Measurements from ENCODE around the gene NDE1.
"Not testable (repeated sequence)": the region's sequence is repeated elsewhere in the genome, so short reads cannot be mapped to it uniquely, and the experiment has no call there.

Gene NDE1

DNA sequence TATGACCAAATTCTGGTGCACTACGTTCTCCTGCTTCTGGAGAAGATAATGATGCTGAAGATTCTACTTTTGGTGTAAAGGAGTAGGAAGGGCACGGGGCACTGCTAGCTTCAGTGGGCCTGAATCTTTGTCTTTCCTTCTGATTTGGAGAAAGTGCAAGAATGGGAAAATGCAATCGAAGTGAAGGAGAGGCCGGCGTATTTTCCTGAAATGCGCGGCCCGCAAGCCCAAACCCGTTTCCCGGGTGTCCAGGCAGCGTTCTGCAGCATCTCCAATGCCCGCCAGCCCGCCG, 372 bp upstream of the NDE1 start:
- no peak for DNase-seq (ENCODE audit: low read depth in 1 of 2, low spot score in 1 of 2)

DNA sequence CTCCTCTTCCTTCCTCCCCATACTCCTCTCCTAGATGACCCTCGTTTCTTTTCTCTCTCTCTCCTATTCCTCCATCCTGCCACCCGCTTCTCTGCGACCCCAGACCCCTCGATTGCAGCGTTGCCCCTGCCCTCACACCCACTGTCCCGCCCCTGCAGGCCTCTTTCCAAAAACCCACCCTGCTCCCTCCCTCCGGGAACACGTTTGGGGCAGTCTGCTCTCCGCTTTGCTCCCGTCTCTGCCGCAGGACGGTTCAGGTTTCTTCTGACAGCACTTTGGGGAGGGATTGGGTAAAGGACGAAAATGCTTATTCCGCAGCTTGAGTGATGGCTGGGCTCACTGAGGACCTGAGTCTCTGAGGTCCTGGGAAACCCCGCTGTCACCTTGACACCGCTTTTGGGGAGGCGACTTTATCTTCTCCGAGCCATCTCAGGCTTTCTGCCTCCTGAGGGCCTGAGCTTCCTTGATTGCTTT, 690 bp downstream of the NDE1 start:
- no peak for DNase-seq (ENCODE audit: low read depth in 1 of 2, low spot score in 1 of 2)

DNA sequence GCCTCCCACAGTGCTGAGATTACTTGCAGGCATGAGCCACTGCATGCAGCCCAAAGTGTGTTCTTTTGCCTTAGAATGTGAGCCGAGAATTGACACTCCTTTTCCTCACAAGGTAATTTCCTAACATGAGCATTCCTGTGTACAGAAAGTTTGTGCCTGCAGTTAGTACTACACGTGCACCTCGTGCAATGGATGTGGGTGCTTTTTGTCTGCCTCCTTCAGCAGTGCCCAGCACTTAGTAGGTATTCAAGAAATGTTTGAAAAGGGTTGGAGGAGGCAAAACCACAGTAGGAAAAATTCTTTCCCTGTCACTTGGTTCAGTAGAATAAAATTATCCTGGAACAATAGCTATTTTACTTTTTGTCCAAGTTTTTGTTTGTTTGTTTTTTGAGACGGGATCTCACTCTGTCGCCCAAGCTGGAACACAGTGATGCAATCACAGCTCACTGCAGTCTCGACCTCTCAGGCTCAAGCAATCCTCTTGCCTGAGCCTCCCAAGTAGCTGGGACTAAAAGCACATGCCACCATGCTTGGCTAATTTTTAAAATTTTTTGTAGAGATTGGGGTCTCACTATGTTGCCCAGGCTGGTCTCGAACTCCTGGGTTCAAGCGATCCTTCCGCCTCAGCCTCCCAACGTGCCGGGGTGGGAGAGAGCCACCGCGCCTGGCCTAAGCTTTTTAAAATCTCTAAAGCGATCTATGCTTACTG, 2.4 kb downstream of the NDE1 start:
- no peak for DNase-seq (ENCODE audit: low read depth in 1 of 2, low spot score in 1 of 2)

DNA sequence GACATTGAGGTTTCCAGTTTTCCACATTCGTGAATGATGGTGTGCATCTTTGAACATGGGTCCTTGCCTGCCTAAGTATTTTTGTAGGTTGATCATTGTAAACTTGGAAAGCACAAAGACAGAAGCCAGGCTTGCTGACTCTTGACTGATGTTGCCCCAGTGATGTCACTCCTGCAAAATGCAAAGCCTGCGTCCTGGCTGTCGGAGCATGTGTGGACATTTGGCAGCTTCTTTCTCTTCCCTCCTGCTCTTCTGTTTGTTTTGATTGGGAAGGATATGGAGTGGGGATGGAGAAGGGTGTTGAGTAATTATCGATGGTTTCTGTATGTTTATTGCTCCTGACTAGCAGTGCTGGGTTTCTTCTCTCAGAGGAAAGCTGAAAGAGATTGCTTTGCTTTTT, 3.2 kb downstream of the NDE1 start:
- DNase-seq (ENCODE audit: low read depth in 1 of 2, low spot score in 1 of 2) = no peak

DNA sequence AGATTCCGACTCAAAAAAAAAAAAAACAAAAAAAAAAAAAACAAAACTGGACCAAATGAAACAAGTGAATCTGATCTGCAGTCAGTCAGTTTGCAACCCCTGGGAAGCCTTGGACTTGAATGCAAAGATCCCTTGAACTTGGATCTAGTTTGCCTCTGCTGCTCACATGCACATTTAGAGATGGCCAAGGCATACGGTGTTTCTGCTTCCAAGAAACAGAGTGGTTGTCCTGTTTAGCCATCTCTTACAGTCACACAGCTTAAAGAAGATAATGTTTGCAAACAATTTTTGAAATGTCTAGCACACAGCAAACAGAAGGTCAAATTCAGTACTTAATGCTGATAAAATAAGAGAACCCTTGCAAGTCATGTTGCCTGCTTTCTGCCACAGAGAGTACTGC, 4.5 kb downstream of the NDE1 start:
- no peak for DNase-seq (ENCODE audit: low read depth in 1 of 2, low spot score in 1 of 2)

DNA sequence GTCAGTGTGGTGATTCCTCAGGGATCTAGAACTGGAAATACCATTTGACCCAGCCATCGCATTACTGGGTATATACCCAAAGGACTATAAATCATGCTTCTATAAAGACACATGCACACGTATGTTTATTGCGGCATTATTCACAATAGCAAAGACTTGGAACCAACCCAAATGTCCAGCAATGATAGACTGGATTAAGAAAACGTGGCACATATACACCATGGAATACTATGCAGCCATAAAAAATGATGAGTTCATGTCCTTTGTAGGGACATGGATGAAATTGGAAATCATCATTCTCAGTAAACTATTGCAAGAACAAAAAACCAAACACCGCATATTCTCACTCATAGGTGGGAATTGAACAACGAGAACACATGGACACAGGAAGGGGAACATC, 5.5 kb downstream of the NDE1 start:
- not testable (repeated sequence) for DNase-seq (ENCODE audit: low read depth in 1 of 2, low spot score in 1 of 2)

DNA sequence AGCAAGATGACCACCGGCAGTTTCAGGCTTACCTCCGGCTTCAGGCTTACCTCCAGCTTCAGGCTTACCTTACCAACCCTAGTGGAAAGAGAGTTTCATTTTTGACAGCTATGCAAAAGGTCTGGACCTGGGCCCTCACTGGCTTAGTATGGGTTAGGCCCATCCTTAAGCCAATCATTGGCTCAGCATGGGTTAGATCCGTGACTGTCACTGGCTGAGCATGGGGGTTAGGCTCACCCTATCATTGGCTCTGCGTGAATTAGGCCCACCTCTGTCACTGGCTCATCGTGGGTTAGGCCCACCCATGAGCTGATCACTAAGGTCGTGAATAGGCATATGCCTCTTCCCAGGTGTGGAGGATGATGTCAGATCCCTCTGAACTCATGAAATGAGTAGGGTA, 8.1 kb downstream of the NDE1 start:
- DNase-seq (ENCODE audit: low read depth in 1 of 2, low spot score in 1 of 2) = no peak

DNA sequence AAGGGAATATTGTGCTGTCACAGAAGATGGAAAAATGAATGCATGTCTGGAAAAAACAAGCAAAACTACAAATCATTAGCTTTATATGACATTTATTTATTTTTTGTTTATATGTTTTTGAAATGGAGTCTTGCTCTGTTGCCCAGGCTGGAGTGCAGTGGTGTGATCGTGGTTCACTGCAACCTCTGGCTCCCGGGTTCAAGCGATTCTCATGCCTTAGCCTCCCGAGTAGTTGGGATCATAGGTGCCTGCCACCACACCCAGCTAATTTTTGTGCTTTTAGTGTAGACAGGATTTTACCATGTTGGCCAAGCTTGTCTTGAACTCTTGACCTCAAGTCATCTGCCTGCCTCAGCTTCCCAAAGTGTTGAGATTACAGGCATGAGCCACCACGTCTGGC, 8.5 kb downstream of the NDE1 start:
- no peak for DNase-seq (ENCODE audit: low read depth in 1 of 2, low spot score in 1 of 2)

DNA sequence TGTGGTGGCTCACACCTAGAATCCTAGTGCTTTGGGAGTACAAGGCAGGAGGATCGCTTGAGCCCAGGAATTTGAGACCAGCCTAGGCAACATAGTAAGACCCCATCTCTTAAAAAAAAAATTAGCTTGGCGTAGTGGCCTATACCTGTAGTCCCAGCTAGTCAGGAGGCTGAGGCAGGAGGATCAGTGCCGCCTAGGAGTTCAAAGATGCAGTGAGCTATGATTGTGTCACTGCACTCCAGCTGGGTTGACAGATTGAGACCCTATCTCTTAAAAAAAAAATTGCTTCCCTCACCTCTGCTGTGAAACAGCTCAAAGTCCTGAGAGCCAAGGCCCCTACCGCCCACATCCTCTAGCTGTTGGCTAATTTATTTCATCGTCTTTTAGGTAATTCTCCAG, 10.2 kb downstream of the NDE1 start:
- DNase-seq (ENCODE audit: low read depth in 1 of 2, low spot score in 1 of 2) = no peak

DNA sequence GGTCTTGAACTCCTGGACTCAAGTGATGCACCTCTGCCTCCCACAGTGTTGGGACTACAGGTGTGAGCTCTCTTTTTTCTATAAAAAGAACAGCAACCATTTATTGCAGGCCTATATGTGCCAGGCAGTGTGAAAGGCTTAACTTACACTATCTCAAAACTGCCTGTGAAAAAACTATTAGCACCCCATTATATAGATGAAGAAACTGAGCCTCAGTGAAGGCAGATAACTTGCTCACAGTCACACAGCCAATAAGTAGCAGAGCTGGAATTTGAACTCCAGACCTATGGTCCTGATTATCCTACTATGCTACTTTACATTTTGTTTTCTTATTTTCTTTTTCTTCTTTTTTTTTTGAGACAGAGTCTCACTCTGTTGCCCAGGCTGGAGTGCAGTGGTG, 15.1 kb downstream of the NDE1 start:
- DNase-seq (ENCODE audit: low read depth in 1 of 2, low spot score in 1 of 2) = no peak

DNA sequence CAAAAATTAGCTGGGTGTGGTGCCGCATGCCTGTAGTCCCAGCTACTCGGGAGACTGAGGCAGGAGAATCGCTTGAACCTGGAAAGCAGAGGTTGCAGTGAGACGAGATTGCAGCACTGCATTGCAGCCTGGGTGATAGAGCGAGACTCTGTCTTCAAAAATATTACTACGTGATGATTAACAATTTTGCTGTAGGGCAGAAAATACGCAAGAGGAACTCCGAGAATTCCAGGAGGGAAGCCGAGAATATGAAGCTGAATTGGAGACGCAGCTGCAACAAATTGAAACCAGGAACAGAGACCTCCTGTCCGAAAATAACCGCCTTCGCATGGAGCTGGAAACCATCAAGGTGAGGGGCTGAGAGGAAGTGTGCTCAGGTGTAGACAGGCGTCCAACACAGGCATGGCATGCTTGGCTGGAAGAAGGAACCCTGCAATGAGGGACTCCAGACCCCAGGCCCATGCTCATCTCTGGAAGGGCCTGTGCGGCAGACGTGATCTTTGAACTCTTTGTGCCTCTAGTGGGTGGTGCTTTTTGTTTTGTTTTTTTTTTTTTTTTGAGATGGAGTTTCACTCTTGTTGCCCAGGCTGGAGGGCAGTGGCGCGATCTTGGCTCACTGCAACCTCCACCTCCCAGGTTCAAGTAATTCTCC, 17.2 kb downstream of the NDE1 start:
- DNase-seq (ENCODE audit: low read depth in 1 of 2, low spot score in 1 of 2) = no peak

DNA sequence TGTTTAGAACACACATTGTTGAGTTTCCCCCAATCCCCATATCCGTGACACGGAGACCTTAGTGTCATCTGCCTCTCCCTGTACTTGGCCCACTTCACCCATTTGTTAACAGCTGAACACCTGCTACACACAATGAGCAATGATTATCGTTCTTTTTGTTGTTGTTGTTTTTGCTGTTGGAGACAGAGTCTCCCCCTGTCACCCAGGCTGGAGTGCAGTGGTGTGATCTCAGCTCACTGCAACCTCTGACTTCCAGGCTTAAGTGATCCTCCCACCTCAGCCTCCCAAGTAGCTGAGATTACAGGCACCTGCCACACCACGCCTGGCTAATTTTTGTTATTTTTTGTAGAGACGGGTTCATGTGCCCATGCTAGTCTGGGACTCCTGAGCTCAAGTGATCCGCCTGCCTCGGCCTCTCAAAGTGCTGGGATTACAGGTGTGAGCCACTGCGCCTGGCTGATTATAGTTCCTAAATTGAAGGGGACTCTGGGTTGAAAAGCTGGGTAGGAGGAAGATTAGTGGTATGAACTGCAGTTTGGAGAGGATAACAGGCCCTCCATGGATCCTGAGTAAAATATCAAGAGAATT, 21.6 kb downstream of the NDE1 start:
- no peak for DNase-seq (ENCODE audit: low read depth in 1 of 2, low spot score in 1 of 2)

DNA sequence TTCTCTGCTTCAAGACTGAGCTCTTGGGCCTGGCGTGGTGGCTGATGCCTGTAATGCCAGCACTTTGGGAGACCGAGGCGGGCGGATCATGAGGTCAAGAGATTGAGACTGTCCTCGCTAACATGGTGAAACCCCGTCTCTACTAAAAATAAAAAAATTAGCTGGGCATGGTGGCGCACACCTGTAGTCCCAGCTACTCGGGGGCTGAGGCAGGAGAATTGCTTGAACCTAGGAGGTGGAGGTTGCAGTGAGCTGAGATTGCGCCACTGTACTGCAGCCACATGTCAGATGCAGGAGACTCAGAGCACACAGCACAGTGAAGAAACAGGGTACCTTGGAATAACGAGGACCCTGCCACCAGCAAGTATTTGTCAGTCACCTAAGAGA, 22.1 kb downstream of the NDE1 start:
- DNase-seq (ENCODE audit: low read depth in 1 of 2, low spot score in 1 of 2) = not testable (repeated sequence)

DNA sequence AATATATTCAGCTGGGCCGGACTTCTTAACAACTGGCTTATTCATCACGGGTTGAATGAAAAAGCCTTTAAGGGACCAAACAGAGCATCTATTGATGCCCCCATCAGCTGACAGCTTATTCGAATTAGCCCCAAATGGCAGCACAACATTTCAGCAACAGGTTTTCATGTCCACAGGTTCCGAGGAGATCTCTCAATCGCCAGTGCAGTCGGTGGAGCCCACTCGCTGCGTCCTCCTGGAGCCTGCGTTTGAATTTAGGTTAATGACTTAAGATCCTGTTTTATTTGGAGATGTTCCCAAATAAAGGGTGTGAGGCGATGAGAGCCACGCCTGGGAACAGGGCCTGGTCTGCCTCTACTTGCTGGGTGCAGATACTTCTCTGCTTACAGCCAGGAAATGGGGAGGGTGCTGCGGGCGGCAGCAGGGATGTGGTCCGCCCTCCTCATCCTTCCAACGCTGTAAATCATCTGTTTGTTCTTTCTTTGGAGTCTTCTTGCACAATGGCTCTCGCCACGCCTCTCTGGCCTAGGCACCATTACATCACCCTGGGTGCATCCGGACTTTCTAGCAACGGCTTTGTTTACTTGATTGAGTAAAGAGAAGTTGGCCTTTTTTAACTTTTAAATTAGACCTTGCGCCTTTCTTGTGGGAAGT, 22.6 kb downstream of the NDE1 start:
- peak; percentile 10 to 47 for DNase-seq (ENCODE audit: low read depth in 1 of 2, low spot score in 1 of 2)

DNA sequence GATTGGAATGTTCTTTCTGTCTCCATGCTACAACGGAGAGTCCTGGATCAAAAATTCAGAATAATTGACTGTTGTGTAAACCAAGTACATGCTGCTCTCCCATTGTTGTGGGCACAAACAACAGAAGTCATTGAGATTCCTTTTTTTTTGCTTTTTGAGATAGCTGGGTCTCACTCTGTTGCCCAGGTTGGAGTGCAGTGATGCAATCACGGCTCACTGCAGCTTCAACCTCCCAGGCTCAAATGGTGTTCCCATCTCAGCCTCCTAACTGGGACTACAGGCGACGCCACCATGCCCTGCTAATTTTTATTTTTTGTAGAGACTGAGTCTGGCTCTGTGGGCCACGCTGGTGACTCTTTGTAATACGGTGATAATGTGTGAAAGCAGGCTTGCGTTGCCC, 24.5 kb downstream of the NDE1 start:
- DNase-seq (ENCODE audit: low read depth in 1 of 2, low spot score in 1 of 2) = no peak

DNA sequence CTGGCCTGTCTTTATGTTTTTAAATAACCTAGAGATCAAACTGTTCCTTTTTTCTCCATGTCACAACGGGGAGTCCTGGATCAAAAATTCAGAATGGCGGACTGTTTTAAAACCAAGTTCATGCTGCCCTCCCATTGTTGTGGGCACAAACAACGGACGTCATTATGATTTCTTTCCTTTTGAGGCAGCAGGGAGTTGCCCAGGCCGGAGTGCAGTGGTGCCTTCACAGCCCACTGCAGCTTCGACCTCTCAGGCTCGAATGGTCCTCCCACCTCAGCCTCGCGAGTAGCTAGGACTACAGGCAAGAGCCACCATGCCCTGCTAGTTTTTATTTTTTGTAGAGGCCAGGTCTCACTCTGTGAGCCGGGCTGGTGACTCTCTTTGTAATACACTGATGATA, 26.5 kb downstream of the NDE1 start:
- no peak for DNase-seq (ENCODE audit: low read depth in 1 of 2, low spot score in 1 of 2)

DNA sequence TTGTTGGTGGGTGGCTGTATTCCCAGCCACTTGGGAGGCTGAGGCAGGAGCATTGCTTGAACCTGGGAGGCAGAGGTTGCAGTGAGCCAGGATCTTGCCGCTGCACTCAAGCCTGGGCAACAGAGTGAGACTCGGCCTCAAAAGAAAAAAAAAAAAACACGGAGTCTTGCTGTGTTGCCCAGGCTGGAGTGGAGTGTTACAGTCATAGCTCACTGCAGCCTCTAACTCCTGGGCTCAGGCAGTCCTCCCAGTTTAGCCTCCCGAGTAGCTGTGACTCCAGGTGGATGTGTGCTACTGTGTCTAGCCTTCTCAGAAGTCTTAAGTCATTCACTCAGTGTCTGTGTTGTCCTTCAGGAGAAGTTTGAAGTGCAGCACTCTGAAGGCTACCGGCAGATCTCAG, 27.4 kb downstream of the NDE1 start:
- no peak for DNase-seq (ENCODE audit: low read depth in 1 of 2, low spot score in 1 of 2)

DNA sequence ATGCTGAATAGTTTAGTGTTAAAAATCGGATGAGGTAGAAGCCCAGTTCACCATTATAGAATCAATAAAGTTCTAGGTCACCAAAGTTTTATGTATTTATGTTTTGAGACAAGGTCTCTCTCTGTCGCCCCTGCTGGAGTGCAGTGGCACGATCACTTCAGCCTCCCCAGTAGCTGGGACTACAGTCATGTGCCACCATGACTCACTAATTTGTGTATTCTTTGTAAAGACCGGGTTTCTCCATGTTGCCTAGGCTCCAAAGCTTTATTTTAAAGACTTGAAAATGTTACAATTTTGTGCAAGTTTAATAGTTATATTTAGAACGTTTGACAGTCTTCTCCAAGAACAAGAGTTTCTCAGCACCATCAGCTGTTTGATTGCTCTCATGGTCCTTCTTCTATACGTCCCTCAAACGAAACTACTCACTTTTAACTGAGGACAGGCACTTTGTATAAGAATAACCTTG, 32.1 kb downstream of the NDE1 start:
- DNase-seq (ENCODE audit: low read depth in 1 of 2, low spot score in 1 of 2) = peak in 1 of 2 donors; percentile 23

DNA sequence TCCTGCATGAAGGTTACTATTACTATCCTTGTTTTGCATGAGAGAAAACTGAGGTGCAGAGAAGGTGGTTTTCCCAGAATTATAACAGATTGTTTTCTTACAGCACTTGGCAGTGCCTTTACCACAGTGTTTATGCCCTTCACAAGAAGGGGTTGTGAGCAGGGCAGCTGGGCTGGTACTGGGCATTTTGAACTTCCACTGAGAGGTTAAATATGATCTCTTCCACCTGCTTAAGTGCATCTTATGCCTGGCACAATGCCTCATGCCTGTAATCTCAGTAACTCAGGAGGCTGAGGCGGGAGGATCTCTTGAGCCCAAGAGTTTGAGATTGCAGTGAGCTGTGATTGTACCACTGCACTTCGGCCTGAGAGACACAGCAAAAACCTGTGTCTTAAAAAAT, 36.2 kb downstream of the NDE1 start:
- DNase-seq (ENCODE audit: low read depth in 1 of 2, low spot score in 1 of 2) = no peak

DNA sequence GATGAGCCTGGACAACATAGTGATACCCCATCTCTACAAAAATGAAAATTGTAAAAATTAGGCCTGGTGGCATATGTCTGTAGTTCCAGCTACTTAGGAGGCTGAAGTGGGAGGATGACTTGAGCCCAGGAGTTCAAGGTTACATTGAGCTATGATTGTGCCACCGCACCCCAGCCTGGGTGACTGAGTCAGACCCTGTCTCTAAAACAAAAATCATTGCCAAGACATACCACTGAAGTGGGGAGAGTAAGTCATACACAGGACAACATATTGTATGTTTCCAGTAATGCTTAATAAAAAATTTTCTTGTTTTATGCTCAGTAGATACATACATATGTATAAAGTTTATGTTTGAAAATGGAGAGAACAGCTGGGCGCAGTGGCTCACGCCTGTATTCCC, 39.2 kb downstream of the NDE1 start:
- DNase-seq (ENCODE audit: low read depth in 1 of 2, low spot score in 1 of 2) = no peak

DNA sequence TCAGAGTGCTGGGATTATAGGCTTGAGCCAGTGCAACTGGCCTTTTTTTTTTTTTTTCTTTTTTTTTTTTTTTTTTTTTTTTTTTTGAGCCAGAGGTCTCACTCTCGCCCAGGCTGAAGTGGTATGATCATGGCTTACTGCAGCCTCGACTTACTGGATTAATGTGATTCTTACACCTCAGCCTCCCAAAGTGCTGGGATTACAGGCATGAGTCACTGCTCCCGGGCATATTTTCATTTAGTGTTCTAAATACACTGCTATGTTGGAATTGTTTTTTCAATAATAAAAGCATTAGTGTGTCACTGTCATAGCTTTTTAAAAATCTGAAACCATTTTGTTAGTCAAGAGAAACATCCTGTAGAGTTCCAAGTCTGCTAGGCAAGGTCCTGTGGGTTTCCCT, 40.3 kb downstream of the NDE1 start:
- no peak for DNase-seq (ENCODE audit: low read depth in 1 of 2, low spot score in 1 of 2)

DNA sequence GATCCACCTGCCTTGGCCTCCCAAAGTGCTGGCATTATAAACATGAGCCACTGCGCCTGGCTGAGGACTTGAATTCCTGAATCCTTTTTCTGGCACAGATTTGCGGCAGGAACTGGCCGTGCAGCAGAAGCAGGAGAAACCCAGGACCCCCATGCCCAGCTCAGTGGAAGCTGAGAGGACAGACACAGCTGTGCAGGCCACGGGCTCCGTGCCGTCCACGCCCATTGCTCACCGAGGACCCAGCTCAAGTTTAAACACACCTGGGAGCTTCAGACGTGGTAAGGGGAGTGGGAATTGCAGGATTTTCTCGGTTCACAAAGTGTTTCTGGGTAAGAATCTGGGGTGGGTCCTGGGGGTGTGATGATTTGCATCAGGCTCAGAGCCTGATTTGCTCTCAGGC, 41.0 kb downstream of the NDE1 start:
- DNase-seq (ENCODE audit: low read depth in 1 of 2, low spot score in 1 of 2) = no peak

Measured in stimulated activated CD4-positive, alpha-beta T cell treated with anti-CD3 and anti-CD28 coated beads, Interleukin-15, amount 100 ng/mL, for 1 hour (primary cell).